Measurements from ENCODE around the gene RCOR1.
"Not testable (repeated sequence)": the region's sequence is repeated elsewhere in the genome, so short reads cannot be mapped to it uniquely, and the experiment has no call there.

Gene RCOR1

GRCh38 chr14:102630881-102631280 is 38.4 kb downstream of the RCOR1 start:
- no peak for TF ChIP-seq CTCF (IDR thresholded peaks at IDR 0.05; ENCODE audit: borderline replicate concordance, insufficient read depth, low read depth, low read length)
- H3K4me3 ChIP-seq (ENCODE audit: low read depth, low read length) = no peak overlapping the region

GRCh38 chr14:102633906-102634595 is 41.6 kb downstream of the RCOR1 start:
- no peak for TF ChIP-seq CTCF (IDR thresholded peaks at IDR 0.05; ENCODE audit: borderline replicate concordance, insufficient read depth, low read depth, low read length)
- no peak overlapping the region for H3K4me3 ChIP-seq (ENCODE audit: low read depth, low read length)

- H3K4me3 ChIP-seq (ENCODE audit: low read depth, low read length) = not testable (repeated sequence)
Measured at GRCh38 chr14:102639611-102640010, 47.2 kb downstream of the RCOR1 start.

- no peak for TF ChIP-seq CTCF (IDR thresholded peaks at IDR 0.05; ENCODE audit: borderline replicate concordance, insufficient read depth, low read depth, low read length)
- H3K4me3 ChIP-seq (ENCODE audit: low read depth, low read length) = no peak overlapping the region
Measured at GRCh38 chr14:102644523-102644922, 52.1 kb downstream of the RCOR1 start.

- H3K4me3 ChIP-seq (ENCODE audit: low read depth, low read length) = no peak overlapping the region
- no peak for TF ChIP-seq CTCF (IDR thresholded peaks at IDR 0.05; ENCODE audit: borderline replicate concordance, insufficient read depth, low read depth, low read length)
Measured at GRCh38 chr14:102645746-102646440, 53.4 kb downstream of the RCOR1 start.

GRCh38 chr14:102646615-102647014 is 54.2 kb downstream of the RCOR1 start:
- TF ChIP-seq CTCF (IDR thresholded peaks at IDR 0.05; ENCODE audit: borderline replicate concordance, insufficient read depth, low read depth, low read length) = no peak
- H3K4me3 ChIP-seq (ENCODE audit: low read depth, low read length) = no peak overlapping the region

- H3K4me3 ChIP-seq (ENCODE audit: low read depth, low read length) = no peak overlapping the region
- no peak for TF ChIP-seq CTCF (IDR thresholded peaks at IDR 0.05; ENCODE audit: borderline replicate concordance, insufficient read depth, low read depth, low read length)
Measured at GRCh38 chr14:102652194-102652593, 59.7 kb downstream of the RCOR1 start.
